ENCODE data around the gene MC3R.

- TF ChIP-seq CTCF (IDR thresholded peaks at IDR 0.05) (no peak), POLR2A (IDR thresholded peaks at IDR 0.05) (no peak)
These were observed 14.4 kb upstream of the MC3R start for GRCh38 chr20:56234110-56234509.
